ENCODE measurements around the gene PDE9A.

The PDE9A gene

DNA sequence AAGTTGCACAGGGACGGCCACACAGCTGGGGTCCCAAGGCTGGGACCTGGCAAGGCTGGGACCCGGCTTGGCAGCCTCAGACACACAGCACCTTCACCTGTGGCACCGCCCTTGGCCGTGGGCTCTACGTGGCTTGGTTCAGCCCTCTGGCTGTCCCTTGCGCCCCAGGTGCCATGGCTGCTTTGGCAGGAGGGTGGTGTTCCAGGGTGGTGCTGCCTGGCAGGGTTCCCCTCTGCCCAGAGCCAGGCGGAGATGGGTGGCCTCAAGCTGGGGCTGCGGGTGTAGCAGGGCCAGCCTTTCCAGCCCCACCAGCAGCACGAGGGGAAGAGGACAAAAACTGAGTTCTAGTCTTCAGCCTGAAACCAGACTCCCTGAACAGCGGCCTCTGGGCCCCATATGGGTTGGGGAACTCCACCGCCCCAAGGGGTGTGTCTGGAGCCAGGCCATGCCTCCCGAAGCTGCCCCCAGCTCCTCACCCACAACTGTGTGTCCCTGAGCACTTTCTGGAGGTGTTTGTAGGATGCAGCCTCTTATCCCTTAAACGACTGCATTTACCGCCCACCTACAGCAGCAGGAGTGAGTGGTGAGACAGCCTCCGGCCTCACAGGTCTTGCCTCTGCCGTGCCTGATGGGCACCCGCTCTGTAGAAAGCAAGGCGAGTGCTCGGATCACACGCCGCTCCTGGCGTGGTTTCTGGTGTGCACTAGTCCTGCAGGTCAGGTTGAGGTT is 92.3 kb downstream of the PDE9A start:
- no peak for DNase-seq

GRCh38 chr21:42746240-42746592 is 92.8 kb downstream of the PDE9A start:
- no peak for DNase-seq

DNA sequence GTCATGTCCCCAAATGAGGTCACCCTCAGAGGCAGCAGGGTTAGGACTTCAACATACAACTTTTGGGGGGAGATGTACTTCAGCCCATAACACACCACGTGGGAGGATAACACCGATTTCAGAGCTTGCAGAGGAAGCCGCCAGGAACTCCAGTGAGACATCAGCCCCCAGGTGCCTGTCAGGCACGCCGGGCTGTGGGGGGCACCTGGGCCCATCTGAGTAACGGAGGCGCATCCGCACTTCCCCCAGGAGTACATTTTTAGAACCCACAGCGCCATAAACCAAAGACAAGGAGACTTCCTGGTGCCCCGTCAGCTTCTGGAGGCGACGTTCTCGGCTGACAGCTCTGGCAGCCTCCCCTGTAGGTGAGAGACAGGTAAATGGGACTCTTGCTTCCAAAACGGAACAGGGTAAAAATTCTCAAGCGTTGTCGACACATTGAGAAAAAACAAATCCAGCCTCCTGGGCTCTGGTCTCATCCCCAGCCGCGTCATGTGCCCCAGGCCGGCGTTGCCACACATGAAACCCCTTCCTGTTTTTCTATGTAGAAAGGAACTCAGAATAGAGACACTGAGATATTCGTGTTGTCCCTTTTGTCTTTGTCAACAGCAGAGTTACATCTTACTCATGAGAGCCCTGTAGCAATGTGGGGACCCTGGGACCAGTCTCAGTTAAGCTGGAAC is 93.3 kb downstream of the PDE9A start:
- DNase-seq: peak; percentile 77

GRCh38 chr21:42747276-42747701 is 93.9 kb downstream of the PDE9A start:
- DNase-seq: no peak

GRCh38 chr21:42747746-42748351 is 94.4 kb downstream of the PDE9A start:
- no peak for DNase-seq

DNA sequence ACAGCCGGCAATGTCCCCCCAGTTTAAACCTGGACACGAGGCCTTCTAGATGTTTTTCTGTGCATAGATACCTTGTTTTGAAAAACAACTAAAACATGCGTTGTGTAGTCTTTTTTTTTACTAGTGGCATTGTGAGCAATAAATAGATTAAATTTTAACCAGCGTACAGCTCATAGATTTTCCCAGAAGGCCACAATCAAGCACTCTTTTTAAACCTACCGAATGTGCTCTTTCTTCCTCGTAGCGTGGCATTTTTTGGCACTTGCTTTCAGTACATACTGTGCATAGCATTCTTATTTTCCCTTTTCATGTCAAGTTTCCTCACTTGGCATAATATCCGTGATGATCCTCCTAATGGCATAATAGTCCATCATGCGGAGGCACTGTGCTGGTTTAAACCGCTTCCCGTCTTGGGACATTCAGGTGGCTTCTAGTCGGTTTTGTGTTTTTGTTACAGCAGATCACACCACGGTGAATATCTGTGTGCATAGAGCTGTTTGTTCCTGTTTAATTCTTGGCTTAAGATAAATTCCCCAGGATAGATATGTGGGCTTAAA is 95.3 kb downstream of the PDE9A start:
- DNase-seq: no peak

DNA sequence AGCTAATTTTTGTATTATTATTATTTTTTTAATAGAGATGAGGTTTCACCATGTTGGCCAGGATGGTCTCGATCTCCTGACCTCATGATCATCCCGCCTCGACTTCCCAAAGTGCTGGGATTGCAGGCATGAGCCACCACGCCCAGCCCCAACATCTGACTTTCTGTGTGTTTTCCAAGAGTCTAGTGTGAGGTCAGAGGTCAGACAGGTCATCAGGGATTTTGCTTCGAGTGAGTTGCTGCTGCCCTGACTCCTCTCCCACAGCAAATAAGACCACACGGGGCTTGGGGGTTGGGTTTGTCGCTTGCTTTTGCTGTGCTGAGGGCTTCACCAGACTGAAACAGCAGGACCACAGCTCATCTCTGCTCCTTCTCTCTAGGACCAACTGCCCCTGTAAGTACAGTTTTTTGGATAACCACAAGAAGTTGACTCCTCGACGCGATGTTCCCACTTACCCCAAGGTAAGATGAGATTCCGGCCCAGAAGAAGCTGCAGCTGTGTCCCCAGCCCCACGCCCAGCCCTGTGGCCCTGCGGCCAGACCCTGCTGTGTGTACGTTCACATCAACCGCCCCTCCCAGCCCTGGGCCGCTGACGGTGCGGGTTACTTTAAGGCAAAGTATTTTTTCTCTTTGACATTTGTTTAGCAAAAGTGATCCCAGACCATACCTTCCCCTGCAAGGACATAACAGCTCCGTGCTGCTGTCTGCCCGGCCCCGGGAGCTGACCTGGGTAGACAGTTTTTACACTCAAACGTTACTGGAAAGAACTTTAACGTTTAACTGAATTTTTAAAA is 97.5 kb downstream of the PDE9A start:
- DNase-seq: no peak

DNA sequence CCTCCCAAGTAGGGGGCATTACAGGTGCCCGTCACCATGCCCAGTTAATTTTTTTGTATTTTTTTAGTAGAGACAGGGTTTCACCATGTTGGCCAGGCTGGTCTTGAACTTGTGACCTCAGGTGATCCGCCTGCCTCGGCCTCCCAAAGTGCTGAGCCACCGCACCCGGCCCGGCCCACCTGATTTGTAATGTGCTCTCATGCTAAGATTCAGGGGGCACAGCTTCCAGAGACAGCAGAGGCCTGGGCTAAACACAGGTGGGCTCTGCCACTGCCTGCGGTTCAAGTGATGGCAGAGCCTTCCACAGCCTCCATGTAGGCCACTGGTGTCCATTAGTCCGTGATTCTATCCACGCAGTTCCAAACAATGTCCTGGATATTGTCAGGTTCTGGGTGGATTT is 98.4 kb downstream of the PDE9A start:
- DNase-seq: no peak

DNA sequence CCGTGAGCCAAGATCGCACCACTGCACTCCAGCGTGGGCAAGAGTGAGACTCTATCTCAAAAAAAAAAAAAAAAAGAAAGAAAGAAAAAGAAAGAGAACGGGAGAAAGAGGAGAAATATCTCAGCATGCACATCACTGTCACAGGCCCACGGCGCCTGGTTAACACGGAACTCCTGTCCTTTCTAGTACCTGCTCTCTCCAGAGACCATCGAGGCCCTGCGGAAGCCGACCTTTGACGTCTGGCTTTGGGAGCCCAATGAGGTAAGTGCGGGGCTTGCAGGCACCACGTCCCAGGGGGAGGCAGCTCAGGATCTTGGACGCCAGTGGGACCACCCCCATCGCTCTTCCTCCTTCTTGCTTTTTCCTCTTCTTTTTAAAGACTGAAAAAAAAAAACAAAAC is 100.4 kb downstream of the PDE9A start:
- no peak for DNase-seq

- DNase-seq: no peak
Observed at GRCh38 chr21:42754270-42754933, 101.0 kb downstream of the PDE9A start.

GRCh38 chr21:42755031-42755665 is 101.7 kb downstream of the PDE9A start:
- DNase-seq: no peak

GRCh38 chr21:42755766-42756579 is 102.6 kb downstream of the PDE9A start:
- DNase-seq: no peak

DNA sequence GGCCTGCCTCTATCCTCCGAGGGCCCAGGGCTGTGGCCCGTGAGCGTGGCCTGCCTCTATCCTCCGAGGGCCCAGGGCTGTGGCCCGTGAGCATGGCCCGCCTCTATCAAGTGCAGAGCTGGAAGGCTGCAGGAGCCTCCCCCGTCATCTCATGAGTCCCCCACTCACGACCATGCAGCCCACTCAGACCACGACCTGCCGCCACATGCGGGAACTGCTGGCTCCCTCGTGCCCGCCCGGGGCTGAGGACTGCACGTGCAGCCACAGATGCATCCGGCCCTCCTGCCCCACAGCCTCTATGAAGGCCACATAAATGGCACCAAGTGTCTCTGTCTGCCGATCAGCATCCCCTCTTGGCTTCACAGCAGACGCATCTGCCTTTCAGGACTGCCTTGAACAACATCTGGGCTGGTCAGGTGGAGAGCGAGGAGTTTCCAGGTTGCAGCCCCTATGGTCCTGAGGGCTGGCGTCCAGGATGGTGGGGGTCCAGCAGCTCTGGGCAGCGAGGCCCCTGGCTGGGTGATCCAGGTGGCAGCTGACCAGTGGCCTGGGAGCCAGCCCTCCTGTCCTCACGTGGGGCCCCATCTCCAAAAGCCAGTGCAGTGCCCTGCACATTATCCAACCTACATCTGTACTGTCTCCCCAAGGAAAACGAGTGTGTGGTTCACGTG is 103.3 kb downstream of the PDE9A start:
- no peak for DNase-seq

DNA sequence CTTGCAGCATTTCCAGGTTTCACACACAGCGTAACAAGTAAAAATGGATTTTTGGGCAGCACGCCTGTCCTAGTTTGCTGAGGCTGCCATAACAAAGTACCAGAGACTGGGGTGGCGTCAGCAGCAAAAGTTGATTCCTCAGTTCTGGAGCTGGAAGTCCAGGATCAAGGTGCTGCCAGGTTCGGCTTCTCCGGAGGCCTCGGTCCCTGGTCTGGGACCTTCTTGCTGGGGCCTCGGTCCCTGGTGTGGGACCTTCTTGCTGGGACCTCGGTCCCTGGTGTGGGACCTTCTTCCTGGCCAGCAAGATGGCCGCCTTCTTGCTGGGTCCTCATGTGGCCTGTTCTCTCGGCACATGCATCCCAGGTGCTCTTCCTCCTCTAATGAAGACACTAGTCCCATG is 104.0 kb downstream of the PDE9A start:
- no peak for DNase-seq

- DNase-seq: no peak
Observed at GRCh38 chr21:42757826-42758655, 104.6 kb downstream of the PDE9A start.

DNA sequence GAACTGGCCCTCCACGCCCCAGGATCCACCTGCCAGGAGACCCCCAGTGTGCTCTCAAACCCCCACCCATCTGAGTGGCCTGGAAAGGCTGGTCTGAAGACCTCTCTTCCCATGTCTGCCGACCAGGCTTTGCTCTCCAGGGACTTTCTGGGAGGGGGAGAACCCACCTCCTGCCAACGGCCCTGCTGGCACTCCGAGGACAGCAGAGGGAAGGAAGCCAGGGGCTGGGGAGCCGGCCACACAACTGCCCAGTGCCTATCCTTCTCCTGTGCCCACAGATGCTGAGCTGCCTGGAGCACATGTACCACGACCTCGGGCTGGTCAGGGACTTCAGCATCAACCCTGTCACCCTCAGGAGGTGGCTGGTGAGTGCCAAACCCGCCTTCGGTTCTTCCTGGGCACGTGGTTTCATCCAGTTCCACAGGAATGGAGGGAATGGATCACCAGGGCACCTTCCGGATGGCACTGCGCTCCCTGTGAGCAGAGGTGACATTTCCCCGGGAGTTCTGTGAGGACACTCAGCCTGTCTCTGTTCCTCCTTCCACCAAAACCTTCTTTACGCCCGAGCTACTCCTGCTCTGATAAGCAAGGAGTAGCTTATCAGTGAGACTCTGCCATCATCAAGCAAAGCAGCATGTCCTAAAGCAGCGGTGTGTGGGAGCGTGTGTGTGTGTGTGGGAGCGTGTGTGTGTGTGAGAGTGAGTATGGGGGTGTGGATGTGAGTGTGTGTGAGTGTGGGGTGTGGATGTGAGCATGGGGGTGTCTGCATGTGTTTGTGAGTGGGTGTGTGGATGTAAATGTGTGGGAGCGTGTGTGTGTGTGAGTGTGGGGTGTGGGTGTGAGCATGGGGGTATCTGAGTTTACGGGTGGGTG is 105.5 kb downstream of the PDE9A start:
- DNase-seq: no peak

GRCh38 chr21:42759594-42759927 is 106.1 kb downstream of the PDE9A start:
- no peak for DNase-seq

- no peak for DNase-seq
Observed at GRCh38 chr21:42760361-42760950, 107.0 kb downstream of the PDE9A start.
